Epithelial cell of esophagus (primary cell): ENCODE data around the gene VPREB3.
A peak's percentile ranks its signal among the peaks of the same experiment; 100 is the strongest.

ENCODE experiments used
- DNase-seq: peaks from one replicate; pipeline ENCODE4 v3.0.0; 2010; ENCODE audit warnings: low read depth
- H3K4me3 ChIP-seq: 2 replicates; pipeline ENCODE4 v1.5.1; 2011; ENCODE audit warnings: mild to moderate bottlenecking, low read length, control low read depth
- TF ChIP-seq, protein P1 (sequence below): IDR thresholded peaks from 2 replicates; pipeline ENCODE4 v1.5.1; 2011; ENCODE audit warnings: low read depth, mild to moderate bottlenecking, low read length, control low read depth, inconsistent platforms; ENCODE audit not compliant: insufficient read depth; ENCODE audit errors: missing control alignments

The VPREB3 gene

DNA sequence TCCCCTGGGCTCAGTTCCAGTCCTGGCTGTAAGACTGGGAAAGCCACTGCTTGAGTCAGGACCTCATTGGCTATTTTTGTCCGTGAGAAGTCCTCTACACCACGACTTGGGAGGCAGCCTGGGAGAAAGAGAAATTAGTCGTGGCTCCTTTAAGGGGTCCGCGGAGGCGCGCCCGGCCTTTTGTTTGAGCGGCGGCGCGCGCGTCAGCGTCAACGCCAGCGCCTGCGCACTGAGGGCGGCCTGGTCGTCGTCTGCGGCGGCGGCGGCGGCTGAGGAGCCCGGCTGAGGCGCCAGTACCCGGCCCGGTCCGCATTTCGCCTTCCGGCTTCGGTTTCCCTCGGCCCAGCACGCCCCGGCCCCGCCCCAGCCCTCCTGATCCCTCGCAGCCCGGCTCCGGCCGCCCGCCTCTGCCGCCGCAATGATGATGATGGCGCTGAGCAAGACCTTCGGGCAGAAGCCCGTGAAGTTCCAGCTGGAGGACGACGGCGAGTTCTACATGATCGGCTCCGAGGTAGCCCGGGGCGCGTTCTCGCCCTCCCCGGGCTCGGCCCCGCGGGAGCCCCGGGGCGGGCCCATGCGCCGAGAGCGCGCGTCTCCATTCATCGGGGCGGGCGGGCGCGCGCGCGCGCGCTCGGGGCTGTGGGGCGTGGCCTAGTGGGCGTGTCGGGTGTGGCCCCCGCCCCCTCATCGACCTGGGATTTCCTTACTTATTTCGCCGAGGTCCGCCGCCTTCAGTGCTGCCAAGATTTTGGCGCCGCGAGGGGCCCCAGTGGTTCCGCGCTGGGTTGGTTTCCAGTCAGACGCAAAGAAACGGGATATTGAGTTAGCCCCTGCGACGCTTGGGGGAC lies 32.8 kb upstream of the VPREB3 start, which contains the start of gene SMARCB1:
Gene SMARCB1 (plus strand): TSS at position 215 of the 848 bp plus-strand sequence. CDS start 204 bp downstream, at position 419.
- peak within 1 kb of the TSS; percentile 84 for H3K4me3 ChIP-seq
- DNase-seq: peak; percentile 89
- TF ChIP-seq, protein P1, sequence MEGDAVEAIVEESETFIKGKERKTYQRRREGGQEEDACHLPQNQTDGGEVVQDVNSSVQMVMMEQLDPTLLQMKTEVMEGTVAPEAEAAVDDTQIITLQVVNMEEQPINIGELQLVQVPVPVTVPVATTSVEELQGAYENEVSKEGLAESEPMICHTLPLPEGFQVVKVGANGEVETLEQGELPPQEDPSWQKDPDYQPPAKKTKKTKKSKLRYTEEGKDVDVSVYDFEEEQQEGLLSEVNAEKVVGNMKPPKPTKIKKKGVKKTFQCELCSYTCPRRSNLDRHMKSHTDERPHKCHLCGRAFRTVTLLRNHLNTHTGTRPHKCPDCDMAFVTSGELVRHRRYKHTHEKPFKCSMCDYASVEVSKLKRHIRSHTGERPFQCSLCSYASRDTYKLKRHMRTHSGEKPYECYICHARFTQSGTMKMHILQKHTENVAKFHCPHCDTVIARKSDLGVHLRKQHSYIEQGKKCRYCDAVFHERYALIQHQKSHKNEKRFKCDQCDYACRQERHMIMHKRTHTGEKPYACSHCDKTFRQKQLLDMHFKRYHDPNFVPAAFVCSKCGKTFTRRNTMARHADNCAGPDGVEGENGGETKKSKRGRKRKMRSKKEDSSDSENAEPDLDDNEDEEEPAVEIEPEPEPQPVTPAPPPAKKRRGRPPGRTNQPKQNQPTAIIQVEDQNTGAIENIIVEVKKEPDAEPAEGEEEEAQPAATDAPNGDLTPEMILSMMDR: no peak

DNA sequence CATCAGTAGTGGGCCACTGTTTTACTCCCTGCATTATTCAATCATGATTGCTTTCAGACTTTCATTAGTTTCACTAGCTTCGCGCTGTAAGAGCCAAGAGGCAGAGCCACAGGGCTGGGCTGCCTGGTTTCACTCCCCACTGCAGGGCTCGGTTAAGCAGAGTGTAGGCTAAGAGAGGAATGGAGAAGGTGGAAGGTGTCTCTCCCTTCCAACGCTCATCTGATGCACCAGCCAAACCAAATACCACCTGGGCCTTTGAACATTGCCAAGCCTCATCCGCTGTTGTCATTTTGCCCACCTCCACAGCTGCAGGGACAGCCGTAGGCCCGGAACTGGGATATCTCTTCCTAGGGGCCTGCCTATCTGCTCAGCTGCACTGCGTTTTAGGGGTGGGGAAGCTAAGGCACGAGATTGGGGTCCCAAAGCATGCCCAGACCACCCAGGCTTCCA lies 32.1 kb upstream of the VPREB3 start:
- DNase-seq: no peak
- TF ChIP-seq, protein P1: no peak
- peak overlapping the region; percentile 84 for H3K4me3 ChIP-seq

DNA sequence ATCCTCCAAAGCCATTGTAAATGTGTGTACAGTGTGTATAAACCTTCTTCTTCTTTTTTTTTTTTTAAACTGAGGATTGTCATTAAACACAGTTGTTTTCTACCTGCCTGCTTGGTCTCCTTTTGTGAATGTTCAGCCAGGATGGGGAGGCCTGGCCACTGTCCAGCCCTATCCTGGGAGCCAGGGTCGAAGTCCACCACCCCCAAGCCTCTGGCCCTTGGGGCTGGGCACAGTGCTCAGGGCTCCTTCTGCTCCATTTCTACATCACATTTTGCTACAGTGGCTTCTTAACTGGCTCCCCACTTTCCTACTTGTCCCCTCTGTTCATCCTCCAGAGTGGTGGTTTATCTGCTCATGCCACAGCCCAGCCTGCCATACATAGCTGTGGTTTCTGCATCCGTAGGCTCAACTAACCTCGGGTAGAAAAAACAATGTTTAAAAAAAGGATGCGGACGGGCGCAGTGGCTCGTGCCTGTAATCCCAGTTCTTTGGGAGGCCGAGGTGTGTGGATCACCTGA lies 30.0 kb upstream of the VPREB3 start:
- no peak overlapping the region for H3K4me3 ChIP-seq
- no peak for DNase-seq
- TF ChIP-seq, protein P1: no peak

DNA sequence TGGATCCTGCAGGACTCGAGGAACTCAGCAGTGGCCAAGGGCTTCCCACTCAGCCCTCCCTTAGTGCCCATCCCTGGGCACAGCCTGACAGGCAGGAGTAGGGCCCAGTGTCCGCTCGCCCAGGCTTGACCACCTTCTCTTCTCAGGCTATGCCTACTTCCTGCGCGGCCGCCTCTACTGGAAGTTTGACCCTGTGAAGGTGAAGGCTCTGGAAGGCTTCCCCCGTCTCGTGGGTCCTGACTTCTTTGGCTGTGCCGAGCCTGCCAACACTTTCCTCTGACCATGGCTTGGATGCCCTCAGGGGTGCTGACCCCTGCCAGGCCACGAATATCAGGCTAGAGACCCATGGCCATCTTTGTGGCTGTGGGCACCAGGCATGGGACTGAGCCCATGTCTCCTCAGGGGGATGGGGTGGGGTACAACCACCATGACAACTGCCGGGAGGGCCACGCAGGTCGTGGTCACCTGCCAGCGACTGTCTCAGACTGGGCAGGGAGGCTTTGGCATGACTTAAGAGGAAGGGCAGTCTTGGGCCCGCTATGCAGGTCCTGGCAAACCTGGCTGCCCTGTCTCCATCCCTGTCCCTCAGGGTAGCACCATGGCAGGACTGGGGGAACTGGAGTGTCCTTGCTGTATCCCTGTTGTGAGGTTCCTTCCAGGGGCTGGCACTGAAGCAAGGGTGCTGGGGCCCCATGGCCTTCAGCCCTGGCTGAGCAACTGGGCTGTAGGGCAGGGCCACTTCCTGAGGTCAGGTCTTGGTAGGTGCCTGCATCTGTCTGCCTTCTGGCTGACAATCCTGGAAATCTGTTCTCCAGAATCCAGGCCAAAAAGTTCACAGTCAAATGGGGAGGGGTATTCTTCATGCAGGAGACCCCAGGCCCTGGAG lies 29.3 kb upstream of the VPREB3 start:
- no peak for DNase-seq
- H3K4me3 ChIP-seq: no peak overlapping the region
- TF ChIP-seq, protein P1: no peak

DNA sequence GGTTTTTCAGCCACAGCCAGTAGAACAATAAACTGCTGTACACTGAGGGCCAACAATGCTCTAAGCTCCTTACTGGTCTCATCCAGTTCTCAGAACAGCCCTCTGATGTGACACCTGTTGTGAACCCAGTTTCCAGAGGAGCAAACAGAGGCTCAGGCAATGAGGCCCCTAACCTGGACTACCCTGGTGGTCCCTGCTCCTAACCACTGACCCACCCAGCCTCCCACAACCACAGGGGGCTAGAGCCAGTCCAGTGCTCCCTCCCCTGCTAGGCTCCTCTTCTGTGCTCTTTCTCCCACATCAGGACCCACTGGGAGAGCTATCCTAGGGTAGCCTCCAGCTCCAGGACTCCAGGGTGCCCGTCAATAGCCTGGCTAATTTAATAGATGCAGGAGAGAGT lies 28.5 kb upstream of the VPREB3 start:
- DNase-seq: no peak
- TF ChIP-seq, protein P1: no peak
- H3K4me3 ChIP-seq: no peak overlapping the region

DNA sequence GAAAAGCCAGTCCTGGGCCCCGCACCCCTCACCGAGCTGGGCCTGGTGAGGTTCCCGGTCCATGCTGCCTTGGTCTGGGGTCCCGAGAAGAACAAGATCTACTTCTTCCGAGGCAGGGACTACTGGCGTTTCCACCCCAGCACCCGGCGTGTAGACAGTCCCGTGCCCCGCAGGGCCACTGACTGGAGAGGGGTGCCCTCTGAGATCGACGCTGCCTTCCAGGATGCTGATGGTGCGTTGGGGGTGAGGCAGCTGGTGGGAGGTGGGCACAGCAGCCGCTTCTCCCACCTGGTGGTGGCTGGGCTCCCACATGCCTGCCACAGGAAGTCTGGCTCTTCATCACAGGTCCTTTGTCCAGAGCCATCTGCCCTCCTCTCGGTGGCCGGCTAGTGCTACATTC lies 28.0 kb upstream of the VPREB3 start:
- DNase-seq: no peak
- TF ChIP-seq, protein P1: no peak
- H3K4me3 ChIP-seq: no peak overlapping the region
